Neural cell (in vitro differentiated cells): Measurements from ENCODE around the gene MTCL1. TPM values are rescaled to one million over a fixed set of nuclear protein-coding genes. Genes with fewer than 3 reads are reported as not detected.

Source experiments
- H2AFZ ChIP-seq: fragments of 200-600, 300-800 bp; sonication (generic), shearing (Covaris generic); 2 replicates; pipeline ENCODE4 v1.6.0; 2014; ENCODE audit warnings: low read depth, mild to moderate bottlenecking, antibody characterized with exemption, low read length, moderate library complexity
- H3F3A ChIP-seq: fragments of 200-600 bp; shearing (Covaris generic); 2 replicates; pipeline ENCODE4 v1.6.1; 2016; ENCODE audit warnings: mild to moderate bottlenecking, moderate library complexity, mixed read lengths, antibody characterized with exemption, low read length; ENCODE audit not compliant: insufficient read depth, poor library complexity, severe bottlenecking
- H3K27ac ChIP-seq: fragments of 200-600, 300-800 bp; sonication (generic), shearing (Covaris generic); 2 replicates; pipeline ENCODE4 v1.5.1; 2014; ENCODE audit warnings: mild to moderate bottlenecking, low read length, moderate library complexity
- H3K27me3 ChIP-seq: fragments of 300-800, 200-600 bp; sonication (generic), shearing (Covaris generic); 2 replicates; pipeline ENCODE4 v1.6.0; 2014; ENCODE audit warnings: mild to moderate bottlenecking, low read depth, low read length, moderate library complexity; ENCODE audit not compliant: insufficient read depth
- H3K36me3 ChIP-seq: fragments of 300-800, 200-600 bp; sonication (generic), shearing (Covaris generic); 2 replicates; pipeline ENCODE4 v1.5.1; 2014; ENCODE audit warnings: mild to moderate bottlenecking, antibody characterized with exemption, low read length, moderate library complexity; ENCODE audit not compliant: insufficient read depth
- H3K4me2 ChIP-seq: fragments of 300-800, 200-600 bp; sonication (generic), shearing (Covaris generic); 2 replicates; pipeline ENCODE4 v1.6.0; 2014; ENCODE audit warnings: mild to moderate bottlenecking, low read length
- H3K4me3 ChIP-seq: fragments of 300-800, 200-600 bp; sonication (generic), shearing (Covaris generic); 2 replicates; pipeline ENCODE4 v1.5.1; 2014; ENCODE audit warnings: mild to moderate bottlenecking, low read length, moderate library complexity
- H3K79me2 ChIP-seq: fragments of 200-600 bp; shearing (Covaris generic); replicated peaks from 2 replicates; pipeline ENCODE4 v1.6.0; 2014; ENCODE audit warnings: mild to moderate bottlenecking, low read length, moderate library complexity; ENCODE audit not compliant: insufficient read depth
- H3K9ac ChIP-seq: fragments of 300-800, 200-600 bp; sonication (generic), shearing (Covaris generic); 2 replicates; pipeline ENCODE4 v1.6.1; 2016; ENCODE audit warnings: mild to moderate bottlenecking, low read length, mixed read lengths
- H3K9me2 ChIP-seq: fragments of 200-600 bp; shearing (Covaris generic); 2 replicates; pipeline ENCODE4 v1.6.1; 2016; ENCODE audit warnings: mild to moderate bottlenecking, low read length, mixed read lengths; ENCODE audit not compliant: insufficient read depth
- H3K9me3 ChIP-seq: fragments of 200-600, 300-800 bp; sonication (generic), shearing (Covaris generic); 2 replicates; pipeline ENCODE4 v1.6.1; 2016; ENCODE audit warnings: mild to moderate bottlenecking, mixed run types, low read length, moderate library complexity, mixed read lengths
- H4K20me1 ChIP-seq: fragments of 200-600 bp; shearing (Covaris generic); 2 replicates; pipeline ENCODE4 v1.6.1; 2016; ENCODE audit warnings: mild to moderate bottlenecking, mixed run types; ENCODE audit not compliant: insufficient read depth
- EP300 ChIP-seq: fragments of 450-650 bp; conservative IDR thresholded peaks from 2 replicates; pipeline ENCODE4 v1.6.1; 2014; ENCODE audit warnings: antibody characterized with exemption, mild to moderate bottlenecking, moderate library complexity; ENCODE audit not compliant: poor library complexity, severe bottlenecking
- EZH2 ChIP-seq: fragments of 200-600, 300-800 bp; shearing (Covaris generic), sonication (generic); IDR thresholded peaks from 2 replicates; pipeline ENCODE4 v1.6.1; 2014; ENCODE audit warnings: antibody characterized with exemption, low read length, borderline replicate concordance, mild to moderate bottlenecking; ENCODE audit not compliant: insufficient read depth, poor library complexity, severe bottlenecking
- MXI1 ChIP-seq: fragments of 450-650 bp; conservative IDR thresholded peaks from 2 replicates; pipeline ENCODE4 v1.6.1; 2014; ENCODE audit warnings: antibody characterized with exemption, mild to moderate bottlenecking; ENCODE audit not compliant: poor library complexity, severe bottlenecking
- POLR2AphosphoS5 ChIP-seq: IDR thresholded peaks from 2 replicates; pipeline ENCODE4 v1.6.1; 2012
- RAD21 ChIP-seq: fragments of 450-650 bp; conservative IDR thresholded peaks from 2 replicates; pipeline ENCODE4 v1.6.1; 2014; ENCODE audit warnings: antibody characterized with exemption, mild to moderate bottlenecking, moderate library complexity
- SMC3 ChIP-seq: fragments of 450-650 bp; conservative IDR thresholded peaks from 2 replicates; pipeline ENCODE4 v1.6.1; 2014; ENCODE audit warnings: antibody characterized with exemption, mild to moderate bottlenecking, moderate library complexity; ENCODE audit not compliant: poor library complexity
- TAF1 ChIP-seq: IDR thresholded peaks from 2 replicates; pipeline ENCODE4 v1.6.1; 2012; ENCODE audit warnings: low read depth
- polyA plus RNA-seq: library from polyadenylated mRNA; depleted of rRNA; stranded (reverse); fragments of >200 nt; gene quantifications from 2 replicates; pipeline ENCODE4 v1.2.3, GENCODE V29; 2014
- TF ChIP-seq, protein P1 (sequence below): IDR thresholded peaks from 2 replicates; pipeline ENCODE4 v1.6.1; 2012; ENCODE audit warnings: borderline replicate concordance
- TF ChIP-seq, protein P2 (sequence below): fragments of 450-650 bp; IDR thresholded peaks from 2 replicates; pipeline ENCODE4 v1.5.1; 2014; ENCODE audit warnings: antibody characterized with exemption, mild to moderate bottlenecking, moderate library complexity; ENCODE audit not compliant: poor library complexity, severe bottlenecking

MTCL1 gene
- polyA plus RNA-seq, 1 donor from 2014 or later: 20.8 TPM

DNA sequence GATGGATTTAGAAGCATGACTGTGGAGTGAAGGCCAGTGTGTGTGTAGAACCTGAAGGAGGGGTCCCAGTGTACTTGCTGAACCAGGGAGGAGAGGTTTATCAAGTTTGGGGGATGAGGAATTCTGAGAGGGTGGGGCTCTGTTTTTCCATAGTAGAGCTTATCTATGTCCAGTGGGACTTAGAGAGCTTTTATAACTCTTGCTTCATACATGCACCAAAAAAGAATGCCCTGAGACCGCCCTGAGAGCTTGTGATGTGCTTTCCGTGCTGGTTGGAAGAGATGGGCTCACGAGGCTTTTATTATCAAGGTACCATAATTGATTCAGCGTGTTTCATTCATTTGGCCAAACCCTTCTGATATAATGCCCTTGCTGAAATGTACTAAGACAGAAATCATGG lies 100.2 kb downstream of the MTCL1 start:
- Histone ChIP-seq H3K9me2 (no peaks in the 10 kb centered on the region), H3F3A (no peaks in the 10 kb centered on the region), H3K4me3 (no peak overlapping the region), H2AFZ (no peak overlapping the region), H3K27ac (no peak overlapping the region), H3K27me3 (no peaks in the 10 kb centered on the region), H3K79me2 (no peaks in the 10 kb centered on the region), H4K20me1 (no peaks in the 10 kb centered on the region), H3K9ac (no peak overlapping the region), H3K9me3 (no peaks in the 10 kb centered on the region), H3K36me3 (no peaks in the 10 kb centered on the region), H3K4me2 (no peak overlapping the region)
- TF ChIP-seq, protein P1, sequence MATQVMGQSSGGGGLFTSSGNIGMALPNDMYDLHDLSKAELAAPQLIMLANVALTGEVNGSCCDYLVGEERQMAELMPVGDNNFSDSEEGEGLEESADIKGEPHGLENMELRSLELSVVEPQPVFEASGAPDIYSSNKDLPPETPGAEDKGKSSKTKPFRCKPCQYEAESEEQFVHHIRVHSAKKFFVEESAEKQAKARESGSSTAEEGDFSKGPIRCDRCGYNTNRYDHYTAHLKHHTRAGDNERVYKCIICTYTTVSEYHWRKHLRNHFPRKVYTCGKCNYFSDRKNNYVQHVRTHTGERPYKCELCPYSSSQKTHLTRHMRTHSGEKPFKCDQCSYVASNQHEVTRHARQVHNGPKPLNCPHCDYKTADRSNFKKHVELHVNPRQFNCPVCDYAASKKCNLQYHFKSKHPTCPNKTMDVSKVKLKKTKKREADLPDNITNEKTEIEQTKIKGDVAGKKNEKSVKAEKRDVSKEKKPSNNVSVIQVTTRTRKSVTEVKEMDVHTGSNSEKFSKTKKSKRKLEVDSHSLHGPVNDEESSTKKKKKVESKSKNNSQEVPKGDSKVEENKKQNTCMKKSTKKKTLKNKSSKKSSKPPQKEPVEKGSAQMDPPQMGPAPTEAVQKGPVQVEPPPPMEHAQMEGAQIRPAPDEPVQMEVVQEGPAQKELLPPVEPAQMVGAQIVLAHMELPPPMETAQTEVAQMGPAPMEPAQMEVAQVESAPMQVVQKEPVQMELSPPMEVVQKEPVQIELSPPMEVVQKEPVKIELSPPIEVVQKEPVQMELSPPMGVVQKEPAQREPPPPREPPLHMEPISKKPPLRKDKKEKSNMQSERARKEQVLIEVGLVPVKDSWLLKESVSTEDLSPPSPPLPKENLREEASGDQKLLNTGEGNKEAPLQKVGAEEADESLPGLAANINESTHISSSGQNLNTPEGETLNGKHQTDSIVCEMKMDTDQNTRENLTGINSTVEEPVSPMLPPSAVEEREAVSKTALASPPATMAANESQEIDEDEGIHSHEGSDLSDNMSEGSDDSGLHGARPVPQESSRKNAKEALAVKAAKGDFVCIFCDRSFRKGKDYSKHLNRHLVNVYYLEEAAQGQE: no peak

DNA sequence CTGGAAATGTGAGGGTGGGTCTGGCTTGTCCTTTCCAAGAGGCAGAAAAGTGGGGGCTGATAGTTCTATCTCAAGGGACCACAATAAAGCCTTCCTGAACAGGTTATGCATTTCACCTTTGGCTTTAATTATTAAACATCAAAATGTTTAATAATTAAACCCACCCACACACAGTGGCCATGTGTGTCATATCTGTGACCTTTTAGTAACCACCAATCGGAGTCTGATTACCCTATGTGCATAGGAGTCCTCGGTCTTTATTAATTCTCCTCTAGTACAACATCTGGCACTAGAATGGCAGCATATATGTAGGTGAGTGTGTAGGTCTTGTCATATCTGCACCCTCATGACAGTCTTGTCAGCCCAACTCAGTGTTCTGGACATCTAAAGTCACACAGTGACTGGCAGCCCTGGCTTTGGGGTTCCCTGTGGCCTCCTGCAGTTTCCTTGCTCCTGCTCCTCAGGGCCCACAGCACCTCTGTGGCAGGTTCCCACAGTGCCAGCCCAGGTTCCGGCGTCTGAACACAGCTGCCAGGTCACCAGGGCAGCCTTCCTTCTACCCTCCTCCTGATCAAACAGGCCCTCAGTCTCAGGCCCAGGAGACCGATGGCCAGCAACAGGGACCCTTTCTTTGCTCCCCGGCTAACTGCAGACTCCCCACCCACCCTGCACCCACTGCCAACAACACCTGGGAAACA lies 100.9 kb downstream of the MTCL1 start:
- Histone ChIP-seq H4K20me1 (no peaks in the 10 kb centered on the region), H3K27ac (no peak overlapping the region), H2AFZ (no peak overlapping the region), H3K79me2 (no peaks in the 10 kb centered on the region), H3F3A (no peaks in the 10 kb centered on the region), H3K9me3 (no peaks in the 10 kb centered on the region), H3K9ac (no peak overlapping the region), H3K4me2 (no peak overlapping the region), H3K4me3 (no peak overlapping the region), H3K36me3 (no peaks in the 10 kb centered on the region), H3K27me3 (no peaks in the 10 kb centered on the region), H3K9me2 (no peaks in the 10 kb centered on the region)
- TF ChIP-seq MXI1 (no peak), TAF1 (no peak), RAD21 (no peak), EP300 (no peak), POLR2AphosphoS5 (no peak), EZH2 (no peak), SMC3 (no peak)
- TF ChIP-seq, protein P1: no peak
- TF ChIP-seq, protein P2, sequence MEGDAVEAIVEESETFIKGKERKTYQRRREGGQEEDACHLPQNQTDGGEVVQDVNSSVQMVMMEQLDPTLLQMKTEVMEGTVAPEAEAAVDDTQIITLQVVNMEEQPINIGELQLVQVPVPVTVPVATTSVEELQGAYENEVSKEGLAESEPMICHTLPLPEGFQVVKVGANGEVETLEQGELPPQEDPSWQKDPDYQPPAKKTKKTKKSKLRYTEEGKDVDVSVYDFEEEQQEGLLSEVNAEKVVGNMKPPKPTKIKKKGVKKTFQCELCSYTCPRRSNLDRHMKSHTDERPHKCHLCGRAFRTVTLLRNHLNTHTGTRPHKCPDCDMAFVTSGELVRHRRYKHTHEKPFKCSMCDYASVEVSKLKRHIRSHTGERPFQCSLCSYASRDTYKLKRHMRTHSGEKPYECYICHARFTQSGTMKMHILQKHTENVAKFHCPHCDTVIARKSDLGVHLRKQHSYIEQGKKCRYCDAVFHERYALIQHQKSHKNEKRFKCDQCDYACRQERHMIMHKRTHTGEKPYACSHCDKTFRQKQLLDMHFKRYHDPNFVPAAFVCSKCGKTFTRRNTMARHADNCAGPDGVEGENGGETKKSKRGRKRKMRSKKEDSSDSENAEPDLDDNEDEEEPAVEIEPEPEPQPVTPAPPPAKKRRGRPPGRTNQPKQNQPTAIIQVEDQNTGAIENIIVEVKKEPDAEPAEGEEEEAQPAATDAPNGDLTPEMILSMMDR: no peak
